Heart left ventricle (tissue), 13 donors: Measurements from ENCODE around the gene LIMD2.

Source experiments
- CTCF ChIP-seq, 12 donors: fragments of 200-600 bp; sonication (generic) in 4 of 12; IDR thresholded peaks; one replicate each; pipeline versions ENCODE4 v1.5.0 to v1.8.0; 2018 to 2022; ENCODE audit warnings: antibody characterized with exemption in 12 of 12, mild to moderate bottlenecking in 5 of 12
- POLR2A ChIP-seq, 2 donors: fragments of 450-650 bp; IDR thresholded peaks; one replicate each; pipeline ENCODE4 v1.6.1; 2017; ENCODE audit warnings: antibody characterized with exemption in 2 of 2, mild to moderate bottlenecking in 2 of 2, moderate library complexity in 2 of 2
- donor health status: ischemic (EF 13 %, LVEDD 7.1; RV severe dilation, severe dysfunction).
- donor health status: DM: no; HTN: yes; CAD: no.
- donor health status: DM: no; HTN: no; CAD: no.
- donor health status: ischemic (EF 25% LVEDD 6.9; RV normal size, moderate dysfunction).
- donor health status: ischemic (EF 25% LVEDD 5.7; RV mildly dilated, moderate dysfunction).
- donor health status: ischemic (EF 35%, LVEDD 5.7; RV mildly dilated, moderate dysfunction).
- donor health status: nonischemic (EF 11% LVEDD 7.7; RV severe dilation, severe dysfunction).
- donor health status: DM: yes; HTN: yes; CAD: no.
- donor health status: PGD.
- donor health status: ischemic (EF 29% LVEDD 5.4; RV normal size, mild dysfunction).
- donor health status: nonischemic (EF 23%, LVEDD 6.1; RV moderate dilation, normal function).

DNA sequence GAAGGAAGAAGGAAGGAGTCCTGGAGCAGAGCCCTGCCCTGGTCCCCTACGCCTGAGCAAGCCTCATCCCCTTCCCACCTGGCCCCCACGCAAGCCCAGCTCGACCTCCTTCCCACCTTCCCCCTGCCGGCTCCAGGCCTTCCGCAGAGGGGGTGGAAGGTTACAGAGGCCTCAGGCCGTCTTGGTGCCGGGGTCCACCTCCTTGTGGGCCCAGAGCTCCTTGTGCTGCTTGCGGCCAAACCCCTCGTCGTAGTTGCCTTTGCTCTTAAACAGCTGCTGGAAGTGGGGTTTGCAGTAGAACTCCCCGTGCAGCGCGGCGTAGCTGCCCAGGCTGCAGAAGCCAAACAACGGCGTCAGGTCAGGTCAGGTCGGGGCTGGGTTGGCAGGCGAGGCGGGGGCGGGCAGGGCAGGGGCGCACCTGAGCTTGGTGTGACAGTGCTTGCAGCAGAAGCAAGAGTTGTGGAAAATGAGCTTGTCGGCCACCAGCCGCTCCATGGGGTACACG, 1.5 kb downstream of the LIMD2 start:
- TF ChIP-seq CTCF (IDR thresholded peaks at IDR 0.05), result no peak
- TF ChIP-seq POLR2A (IDR thresholded peaks at IDR 0.05), result no peak
